GM23338 (cell line): ENCODE measurements around the gene NLE1. TPM values are rescaled to one million over a fixed set of nuclear protein-coding genes. Genes with fewer than 3 reads are reported as not detected.

Experiments
- ATAC-seq: fragments of 200-7000 bp; cut with Tn5 transposase; 3 replicates; pipeline ENCODE4 v1.9.1; 2020
- DNase-seq: peaks from one replicate; pipeline ENCODE4 v3.0.0-alpha.2; 2015; ENCODE audit warnings: low spot score
- H2AFZ ChIP-seq: fragments of 200-600 bp; sonication (generic); 2 replicates; pipeline ENCODE4 v1.8.0; 2016; ENCODE audit warnings: antibody characterized with exemption, mild to moderate bottlenecking, moderate library complexity
- H3F3A ChIP-seq: fragments of 200-600 bp; sonication (generic); replicated peaks from 2 replicates; pipeline ENCODE4 v1.8.0; 2017; ENCODE audit warnings: antibody characterized with exemption, mixed run types, low read depth
- H3K27ac ChIP-seq: fragments of 200-600 bp; sonication (generic); 2 replicates; pipeline ENCODE4 v1.6.1; 2016; ENCODE audit warnings: low read depth
- H3K27me3 ChIP-seq: fragments of 200-600 bp; sonication (generic); 2 replicates; pipeline ENCODE4 v1.8.0; 2016; ENCODE audit warnings: mild to moderate bottlenecking, mixed run types, moderate library complexity; ENCODE audit not compliant: insufficient read depth
- H3K36me3 ChIP-seq: fragments of 200-600 bp; sonication (generic); 2 replicates; pipeline ENCODE4 v1.8.0; 2016; ENCODE audit warnings: mild to moderate bottlenecking; ENCODE audit not compliant: insufficient read depth
- H3K4me1 ChIP-seq: fragments of 200-600 bp; sonication (generic); 2 replicates; pipeline ENCODE4 v1.8.0; 2016; ENCODE audit warnings: mild to moderate bottlenecking, moderate library complexity; ENCODE audit not compliant: insufficient read depth
- H3K4me2 ChIP-seq: fragments of 200-600 bp; sonication (generic); 2 replicates; pipeline ENCODE4 v1.7.1; 2017; ENCODE audit warnings: mixed run types
- H3K4me3 ChIP-seq: fragments of 200-600 bp; sonication (generic); 2 replicates; pipeline ENCODE4 v1.6.1; 2016; ENCODE audit warnings: mixed run types
- H3K79me2 ChIP-seq: fragments of 200-600 bp; sonication (generic); replicated peaks from 2 replicates; pipeline ENCODE4 v1.8.0; 2017; ENCODE audit warnings: mild to moderate bottlenecking; ENCODE audit not compliant: insufficient read depth
- H3K9me2 ChIP-seq: fragments of 200-600 bp; sonication (generic); 2 replicates; pipeline ENCODE4 v1.8.0; 2017; ENCODE audit not compliant: insufficient read depth
- H4K20me1 ChIP-seq: fragments of 200-600 bp; sonication (generic); replicated peaks from 2 replicates; pipeline ENCODE4 v1.8.0; 2017; ENCODE audit warnings: mild to moderate bottlenecking; ENCODE audit not compliant: insufficient read depth
- H3K27ac Mint-ChIP-seq: 2 replicates; pipeline ENCODE4 v1.8.0; 2020; ENCODE audit warnings: inconsistent platforms, mild to moderate bottlenecking, moderate library complexity, mixed read lengths
- H3K27me3 Mint-ChIP-seq: 3 replicates; pipeline ENCODE4 v1.8.0; 2022; ENCODE audit warnings: low read depth, mild to moderate bottlenecking, moderate library complexity, mixed read lengths, inconsistent platforms; ENCODE audit not compliant: insufficient read depth, poor library complexity
- H3K36me3 Mint-ChIP-seq: 3 replicates; pipeline ENCODE4 v1.8.0; 2021; ENCODE audit warnings: low read depth, mild to moderate bottlenecking, inconsistent platforms, moderate library complexity, mixed read lengths
- H3K4me1 Mint-ChIP-seq: 3 replicates; pipeline ENCODE4 v1.8.0; 2020; ENCODE audit warnings: mild to moderate bottlenecking, inconsistent platforms, mixed read lengths
- H3K4me3 Mint-ChIP-seq: 3 replicates; pipeline ENCODE4 v1.8.0; 2021; ENCODE audit warnings: moderate library complexity, mild to moderate bottlenecking, inconsistent platforms, mixed read lengths
- H3K9me3 Mint-ChIP-seq: 3 replicates; pipeline ENCODE4 v1.8.0; 2020; ENCODE audit warnings: moderate library complexity, mild to moderate bottlenecking, inconsistent platforms, mixed read lengths
- CREB1 ChIP-seq: fragments of 250-450 bp; sonication (Bioruptor Pico); IDR thresholded peaks from 2 replicates; pipeline ENCODE4 v1.5.0; 2020; ENCODE audit warnings: low read depth, mild to moderate bottlenecking, moderate library complexity
- CTCF ChIP-seq, 2 experiments: fragments of 200-600 bp in 1 of 2; sonication (generic) in 1 of 2; conservative IDR thresholded peaks; 2 replicates each; pipeline versions ENCODE4 v1.5.1 to v1.6.1; 2016 to 2017; ENCODE audit warnings: antibody characterized with exemption in 2 of 2, low read depth in 2 of 2, mild to moderate bottlenecking in 2 of 2, moderate library complexity in 1 of 2
- ETS1 ChIP-seq: IDR thresholded peaks from 2 replicates; pipeline ENCODE4 v1.6.1; 2016; ENCODE audit warnings: antibody characterized with exemption
- EZH2 ChIP-seq: fragments of 200-600 bp; sonication (generic); IDR thresholded peaks from one replicate; pipeline ENCODE4 v1.8.0; 2017; ENCODE audit warnings: antibody characterized with exemption, mild to moderate bottlenecking, low read depth; ENCODE audit not compliant: unreplicated experiment
- EZH2phosphoT487 ChIP-seq: fragments of 200-600 bp; sonication (generic); IDR thresholded peaks from one replicate; pipeline ENCODE4 v1.8.1; 2018; ENCODE audit warnings: antibody characterized with exemption; ENCODE audit not compliant: unreplicated experiment
- JUNB ChIP-seq: IDR thresholded peaks from one replicate; pipeline ENCODE4 v1.6.1; 2016; ENCODE audit warnings: antibody characterized with exemption; ENCODE audit not compliant: unreplicated experiment
- NANOG ChIP-seq: IDR thresholded peaks from 2 replicates; pipeline ENCODE4 v1.6.1; 2016; ENCODE audit warnings: antibody characterized with exemption, borderline replicate concordance
- POLR2AphosphoS5 ChIP-seq: IDR thresholded peaks from 2 replicates; pipeline ENCODE4 v1.6.1; 2016; ENCODE audit warnings: antibody characterized with exemption, low read depth
- REST ChIP-seq: IDR thresholded peaks from one replicate; pipeline ENCODE4 v1.6.1; 2018; ENCODE audit warnings: antibody characterized with exemption; ENCODE audit not compliant: unreplicated experiment
- STAT1 ChIP-seq: IDR thresholded peaks from one replicate; pipeline ENCODE4 v1.6.1; 2016; ENCODE audit warnings: antibody characterized with exemption; ENCODE audit not compliant: unreplicated experiment
- ZNF114 ChIP-seq: fragments of 250-450 bp; sonication (Bioruptor Pico); IDR thresholded peaks from 2 replicates; pipeline ENCODE4 v1.5.0; 2020; ENCODE audit warnings: mild to moderate bottlenecking, moderate library complexity
- ZNF331 ChIP-seq: fragments of 250-450 bp; sonication (Bioruptor Pico); IDR thresholded peaks from 2 replicates; pipeline ENCODE4 v1.5.0; 2020; ENCODE audit warnings: low read depth, mild to moderate bottlenecking, moderate library complexity
- polyA plus RNA-seq: library from polyadenylated mRNA; unstranded; fragments of >200 nt; fragmentation: Nextera tagmentation; extraction: Ambion mirVana; gene quantifications from 2 replicates; pipeline ENCODE4 v1.2.1, GENCODE V29; 2016
- total RNA-seq: library from RNA; depleted of rRNA; stranded (reverse); fragments of >200 nt; shearing (Covaris generic); gene quantifications from 2 replicates; pipeline ENCODE4 v1.2.3, GENCODE V29; 2014
- TF ChIP-seq, protein P1 (sequence below): fragments of 250-450 bp; sonication (Bioruptor Pico); IDR thresholded peaks from 2 replicates; pipeline ENCODE4 v1.5.0; 2020; ENCODE audit warnings: mild to moderate bottlenecking, moderate library complexity

NLE1 gene
- total and polyA plus RNA-seq, 2 experiments from 2014 or later: 16.6 to 66.4 TPM

DNA sequence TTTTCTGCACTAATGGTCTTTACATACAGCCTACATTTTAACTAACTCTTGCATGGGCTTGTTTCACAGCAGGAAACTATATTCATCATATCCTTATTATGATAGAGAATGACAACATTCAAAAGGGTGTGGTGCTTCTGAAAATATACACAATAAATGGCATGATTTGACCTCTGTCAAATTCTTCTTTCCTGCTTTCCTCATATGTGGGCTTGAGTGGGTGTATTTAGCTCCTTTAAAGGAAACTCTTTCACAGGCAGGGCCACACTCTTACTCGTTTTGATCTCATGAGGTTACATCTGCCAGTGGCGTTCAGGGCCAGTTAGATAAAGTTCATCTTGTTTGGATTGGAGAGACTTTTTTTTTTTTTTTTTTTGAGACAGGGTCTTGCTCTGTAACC is 46.0 kb upstream of the NLE1 start:
- Mint-ChIP-seq H3K27ac (no peak overlapping the region), H3K27me3 (peaks cover 3% of the 10 kb centered on the region), H3K4me3 (no peak overlapping the region), H3K9me3 (no peaks in the 10 kb centered on the region), H3K4me1 (no peaks in the 10 kb centered on the region), H3K36me3 (no peaks in the 10 kb centered on the region)
- H3F3A ChIP-seq: no peaks in the 10 kb centered on the region
- no peaks in the 10 kb centered on the region for H3K36me3 ChIP-seq
- no peak overlapping the region for H3K4me2 ChIP-seq
- H4K20me1 ChIP-seq: no peaks in the 10 kb centered on the region
- H3K27me3 ChIP-seq: no peaks in the 10 kb centered on the region
- no peak overlapping the region for H2AFZ ChIP-seq
- H3K9me2 ChIP-seq: peaks cover 5% of the 10 kb centered on the region; the same call in 1 of the 2 replicates
- no peak overlapping the region for H3K27ac ChIP-seq
- TF ChIP-seq ETS1 (no peak), ZNF331 (no peak), STAT1 (no peak), EZH2phosphoT487 (no peak), ZNF114 (CRISPR knock-in tag) (no peak), JUNB (no peak), CTCF (conservative IDR thresholded peaks at IDR 0.05; ENCODE audit: low read depth in 2 of 2) (no peak), NANOG (no peak), POLR2AphosphoS5 (no peak), CREB1 (CRISPR knock-in tag) (no peak), EZH2 (no peak), REST (no peak)
- TF ChIP-seq, protein P1, sequence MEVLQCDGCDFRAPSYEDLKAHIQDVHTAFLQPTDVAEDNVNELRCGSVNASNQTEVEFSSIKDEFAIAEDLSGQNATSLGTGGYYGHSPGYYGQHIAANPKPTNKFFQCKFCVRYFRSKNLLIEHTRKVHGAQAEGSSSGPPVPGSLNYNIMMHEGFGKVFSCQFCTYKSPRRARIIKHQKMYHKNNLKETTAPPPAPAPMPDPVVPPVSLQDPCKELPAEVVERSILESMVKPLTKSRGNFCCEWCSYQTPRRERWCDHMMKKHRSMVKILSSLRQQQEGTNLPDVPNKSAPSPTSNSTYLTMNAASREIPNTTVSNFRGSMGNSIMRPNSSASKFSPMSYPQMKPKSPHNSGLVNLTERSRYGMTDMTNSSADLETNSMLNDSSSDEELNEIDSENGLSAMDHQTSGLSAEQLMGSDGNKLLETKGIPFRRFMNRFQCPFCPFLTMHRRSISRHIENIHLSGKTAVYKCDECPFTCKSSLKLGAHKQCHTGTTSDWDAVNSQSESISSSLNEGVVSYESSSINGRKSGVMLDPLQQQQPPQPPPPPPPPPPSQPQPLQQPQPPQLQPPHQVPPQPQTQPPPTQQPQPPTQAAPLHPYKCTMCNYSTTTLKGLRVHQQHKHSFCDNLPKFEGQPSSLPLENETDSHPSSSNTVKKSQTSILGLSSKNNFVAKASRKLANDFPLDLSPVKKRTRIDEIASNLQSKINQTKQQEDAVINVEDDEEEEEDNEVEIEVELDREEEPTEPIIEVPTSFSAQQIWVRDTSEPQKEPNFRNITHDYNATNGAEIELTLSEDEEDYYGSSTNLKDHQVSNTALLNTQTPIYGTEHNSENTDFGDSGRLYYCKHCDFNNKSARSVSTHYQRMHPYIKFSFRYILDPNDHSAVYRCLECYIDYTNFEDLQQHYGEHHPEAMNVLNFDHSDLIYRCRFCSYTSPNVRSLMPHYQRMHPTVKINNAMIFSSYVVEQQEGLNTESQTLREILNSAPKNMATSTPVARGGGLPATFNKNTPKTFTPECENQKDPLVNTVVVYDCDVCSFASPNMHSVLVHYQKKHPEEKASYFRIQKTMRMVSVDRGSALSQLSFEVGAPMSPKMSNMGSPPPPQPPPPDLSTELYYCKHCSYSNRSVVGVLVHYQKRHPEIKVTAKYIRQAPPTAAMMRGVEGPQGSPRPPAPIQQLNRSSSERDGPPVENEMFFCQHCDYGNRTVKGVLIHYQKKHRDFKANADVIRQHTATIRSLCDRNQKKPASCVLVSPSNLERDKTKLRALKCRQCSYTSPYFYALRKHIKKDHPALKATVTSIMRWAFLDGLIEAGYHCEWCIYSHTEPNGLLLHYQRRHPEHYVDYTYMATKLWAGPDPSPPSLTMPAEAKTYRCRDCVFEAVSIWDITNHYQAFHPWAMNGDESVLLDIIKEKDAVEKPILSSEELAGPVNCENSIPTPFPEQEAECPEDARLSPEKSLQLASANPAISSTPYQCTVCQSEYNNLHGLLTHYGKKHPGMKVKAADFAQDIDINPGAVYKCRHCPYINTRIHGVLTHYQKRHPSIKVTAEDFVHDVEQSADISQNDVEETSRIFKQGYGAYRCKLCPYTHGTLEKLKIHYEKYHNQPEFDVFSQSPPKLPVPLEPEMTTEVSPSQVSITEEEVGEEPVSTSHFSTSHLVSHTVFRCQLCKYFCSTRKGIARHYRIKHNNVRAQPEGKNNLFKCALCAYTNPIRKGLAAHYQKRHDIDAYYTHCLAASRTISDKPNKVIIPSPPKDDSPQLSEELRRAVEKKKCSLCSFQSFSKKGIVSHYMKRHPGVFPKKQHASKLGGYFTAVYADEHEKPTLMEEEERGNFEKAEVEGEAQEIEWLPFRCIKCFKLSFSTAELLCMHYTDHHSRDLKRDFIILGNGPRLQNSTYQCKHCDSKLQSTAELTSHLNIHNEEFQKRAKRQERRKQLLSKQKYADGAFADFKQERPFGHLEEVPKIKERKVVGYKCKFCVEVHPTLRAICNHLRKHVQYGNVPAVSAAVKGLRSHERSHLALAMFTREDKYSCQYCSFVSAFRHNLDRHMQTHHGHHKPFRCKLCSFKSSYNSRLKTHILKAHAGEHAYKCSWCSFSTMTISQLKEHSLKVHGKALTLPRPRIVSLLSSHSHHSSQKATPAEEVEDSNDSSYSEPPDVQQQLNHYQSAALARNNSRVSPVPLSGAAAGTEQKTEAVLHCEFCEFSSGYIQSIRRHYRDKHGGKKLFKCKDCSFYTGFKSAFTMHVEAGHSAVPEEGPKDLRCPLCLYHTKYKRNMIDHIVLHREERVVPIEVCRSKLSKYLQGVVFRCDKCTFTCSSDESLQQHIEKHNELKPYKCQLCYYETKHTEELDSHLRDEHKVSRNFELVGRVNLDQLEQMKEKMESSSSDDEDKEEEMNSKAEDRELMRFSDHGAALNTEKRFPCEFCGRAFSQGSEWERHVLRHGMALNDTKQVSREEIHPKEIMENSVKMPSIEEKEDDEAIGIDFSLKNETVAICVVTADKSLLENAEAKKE: no peak
- DNase-seq (no peak), ATAC-seq (no peak)
- H3K4me1 ChIP-seq: no peaks in the 10 kb centered on the region; the same call in 1 of the 2 replicates
- no peaks in the 10 kb centered on the region for H3K79me2 ChIP-seq
- H3K4me3 ChIP-seq: no peak overlapping the region
